NOMO-1 treated with DMSO at 0.1 percent for 48 hours (cell line): ENCODE measurements around the gene DUSP16.

Experiments used
- DNase-seq: peaks from one replicate; lab custom pipeline; 2025; ENCODE audit not compliant: unreplicated experiment; lab: John Stamatoyannopoulos, UW

Gene DUSP16

DNA sequence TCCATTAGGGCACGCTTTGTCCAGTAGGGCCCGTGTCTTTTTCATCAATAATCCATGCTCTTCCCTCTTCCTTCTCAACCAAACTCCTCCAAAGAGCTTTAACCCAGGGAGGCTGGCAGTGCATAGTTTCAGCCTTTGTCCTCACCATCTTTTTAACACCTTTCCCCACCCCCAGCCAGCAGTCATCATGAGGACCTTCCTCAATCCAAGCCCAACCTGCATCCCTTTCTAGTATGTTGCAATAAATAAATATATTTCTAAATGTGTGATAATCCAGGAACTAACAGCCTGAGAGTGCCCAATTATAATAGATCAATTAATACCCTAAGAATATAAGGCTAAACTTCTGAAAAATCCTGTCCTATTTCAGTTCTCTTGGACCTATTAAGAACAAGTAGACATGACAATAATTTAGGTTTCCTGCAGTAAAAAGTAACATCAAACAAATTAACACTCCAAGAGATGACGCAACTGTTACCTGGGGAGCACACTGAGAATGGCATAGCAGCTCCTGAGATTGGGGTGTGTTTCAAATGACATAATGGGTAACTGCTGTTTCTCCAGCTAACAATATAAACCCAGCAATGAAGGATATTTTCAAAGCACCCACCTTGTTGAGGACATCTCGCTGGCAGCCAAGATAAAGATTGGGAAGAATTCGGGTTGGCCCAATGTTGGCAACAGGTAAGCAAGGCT, 62.6 kb downstream of the DUSP16 start:
- no peak for DNase-seq

GRCh38 chr12:12498210-12498609, 64.5 kb downstream of the DUSP16 start:
- DNase-seq: no peak

GRCh38 chr12:12495536-12495935, 67.1 kb downstream of the DUSP16 start:
- DNase-seq: no peak

DNA sequence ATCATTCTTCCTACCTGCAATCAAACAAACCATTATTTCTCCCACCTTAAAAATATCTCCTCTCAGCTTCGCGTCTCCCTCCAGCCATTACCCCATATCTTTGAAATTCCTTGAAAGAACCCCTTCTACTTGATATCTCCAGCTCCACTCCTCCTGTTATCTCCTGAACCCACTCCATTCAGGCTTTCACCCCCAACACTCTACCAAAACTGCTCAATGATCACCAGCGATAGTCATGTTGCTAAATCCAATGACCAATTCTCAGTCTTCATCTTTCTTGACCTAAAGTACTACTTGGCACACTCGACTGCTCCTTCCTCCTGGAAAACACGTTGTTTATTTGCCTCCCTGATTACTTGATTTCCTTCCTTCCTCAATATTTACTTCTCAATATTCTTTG, 70.1 kb downstream of the DUSP16 start:
- no peak for DNase-seq

DNA sequence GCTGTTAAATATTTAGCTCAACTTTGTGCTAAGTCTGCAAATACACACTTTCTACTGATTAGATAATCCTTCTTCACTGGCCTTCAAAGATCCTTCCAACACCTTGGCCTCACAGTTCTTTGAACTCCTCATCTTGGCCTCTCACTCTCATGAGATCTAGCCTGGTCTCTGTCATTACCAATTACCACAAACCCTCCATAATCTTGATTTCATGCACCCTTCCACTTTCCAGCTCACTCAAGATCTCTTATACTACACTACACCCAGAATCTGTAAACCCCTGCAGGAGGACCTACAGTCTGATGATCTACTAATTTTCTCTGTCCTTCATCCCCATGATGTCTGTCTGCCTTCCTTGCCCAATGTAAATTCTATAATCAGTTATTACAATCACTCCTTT, 71.1 kb downstream of the DUSP16 start:
- DNase-seq: no peak

DNA sequence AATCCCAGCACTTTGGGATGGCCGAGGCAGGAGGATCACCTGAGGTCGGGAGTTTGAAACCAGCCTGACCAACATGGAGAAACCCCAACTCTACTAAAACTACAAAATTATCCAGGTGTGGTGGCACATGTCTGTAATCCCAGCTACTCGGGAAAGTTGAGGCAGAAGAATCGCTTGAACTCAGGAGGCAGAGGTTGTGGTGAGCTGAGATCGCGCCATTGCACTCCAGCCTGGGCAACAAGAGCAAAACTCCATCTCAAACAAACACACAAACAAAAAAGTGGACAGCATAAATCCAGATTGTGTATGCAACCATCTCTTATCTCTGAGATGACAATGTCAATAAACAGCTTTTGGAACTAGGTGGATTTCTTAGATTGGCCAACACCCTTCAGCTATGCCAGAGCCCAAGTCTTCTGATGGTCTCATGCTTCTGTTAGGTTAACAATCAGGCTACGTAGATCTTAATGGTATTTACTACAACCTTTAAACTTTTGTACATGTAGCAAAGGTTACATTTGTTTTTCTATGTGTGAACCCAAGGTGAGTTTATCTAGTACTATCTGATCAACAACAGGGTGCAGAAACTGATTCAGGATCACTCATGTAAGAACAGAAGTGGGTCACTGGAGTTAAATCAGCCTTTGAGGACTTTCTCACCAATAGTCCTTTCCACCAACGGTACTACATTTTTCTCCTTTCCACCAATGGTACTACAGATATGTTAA, 73.7 kb downstream of the DUSP16 start:
- no peak for DNase-seq

- no peak for DNase-seq
These were observed 74.4 kb downstream of the DUSP16 start for GRCh38 chr12:12488296-12488695.

- no peak for DNase-seq
These were observed 75.2 kb downstream of the DUSP16 start for GRCh38 chr12:12487490-12487889.

- no peak for DNase-seq
These were observed 75.9 kb downstream of the DUSP16 start for GRCh38 chr12:12486661-12487240.

DNA sequence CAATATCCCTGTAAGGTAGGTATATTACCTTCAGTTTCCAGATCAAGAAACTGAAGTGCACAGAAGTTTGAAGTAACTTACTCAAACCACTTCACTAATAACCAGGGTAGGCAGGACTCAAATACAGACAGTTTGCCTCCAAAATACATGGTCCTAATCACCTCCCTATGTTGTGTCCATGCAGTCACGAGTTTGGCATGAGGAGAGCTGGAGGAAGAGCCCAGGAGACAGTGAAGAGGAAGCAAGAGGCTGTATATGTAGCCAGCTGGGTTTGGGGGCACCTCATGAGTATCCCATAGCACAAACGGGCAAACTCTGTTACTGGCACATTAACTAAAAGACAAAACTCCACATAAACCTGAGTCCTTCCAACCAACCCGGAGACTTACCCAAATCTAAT, 79.2 kb downstream of the DUSP16 start:
- DNase-seq: no peak

GRCh38 chr12:12482959-12483358, 79.7 kb downstream of the DUSP16 start:
- DNase-seq: peak; percentile 84

DNA sequence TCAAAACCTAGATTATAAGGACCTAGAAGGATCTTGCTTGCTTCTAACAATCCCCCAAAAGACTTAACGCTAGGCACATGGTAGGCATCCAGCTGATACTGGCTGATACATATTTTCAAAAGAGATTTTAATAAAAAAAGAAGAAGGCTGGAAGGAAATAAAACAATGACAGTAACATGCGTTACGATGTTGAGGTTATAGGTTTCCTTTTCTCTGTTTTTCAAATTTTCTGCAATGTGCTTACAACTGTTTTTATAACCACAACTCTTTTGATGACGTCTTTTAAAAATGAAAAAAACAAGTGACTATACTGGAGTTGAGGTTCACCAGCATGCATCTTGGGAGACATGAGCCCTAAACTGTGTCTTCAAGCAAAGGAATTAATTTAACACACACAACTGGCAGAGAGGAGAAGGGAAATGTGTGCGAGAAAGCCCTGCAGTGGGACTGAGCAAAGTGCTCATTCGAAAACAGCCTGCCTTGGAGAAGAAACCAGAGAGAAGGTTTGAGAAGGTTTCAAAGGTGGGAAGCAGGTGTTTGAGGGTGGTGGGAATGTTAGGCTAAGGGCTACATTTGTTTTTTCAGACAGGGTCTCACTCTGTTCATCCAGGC, 80.4 kb downstream of the DUSP16 start:
- DNase-seq: no peak

DNA sequence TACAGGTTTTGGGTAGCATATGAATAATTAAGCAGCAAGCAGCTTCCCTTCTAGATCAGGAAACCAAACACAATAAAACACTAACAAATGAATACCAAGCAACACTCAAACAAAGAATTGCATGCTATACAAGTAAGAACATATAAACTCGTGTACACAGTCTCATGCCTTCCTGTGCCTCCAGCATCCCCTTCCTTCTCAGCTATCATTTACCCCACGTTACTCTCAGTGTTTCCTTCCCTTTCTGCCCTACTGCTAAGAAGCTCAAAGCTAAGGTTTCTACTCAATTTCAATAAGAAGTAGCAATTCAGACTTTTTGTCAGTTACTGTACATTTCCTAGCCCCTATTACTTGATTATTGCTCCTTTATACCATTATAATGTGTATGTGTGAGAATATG, 81.0 kb downstream of the DUSP16 start:
- DNase-seq: no peak

- no peak for DNase-seq
These were observed 82.6 kb downstream of the DUSP16 start for GRCh38 chr12:12480074-12480473.

- DNase-seq: no peak
These were observed 85.2 kb downstream of the DUSP16 start for GRCh38 chr12:12477532-12477890.

- DNase-seq: no peak
These were observed 85.7 kb downstream of the DUSP16 start for GRCh38 chr12:12476857-12477531.

DNA sequence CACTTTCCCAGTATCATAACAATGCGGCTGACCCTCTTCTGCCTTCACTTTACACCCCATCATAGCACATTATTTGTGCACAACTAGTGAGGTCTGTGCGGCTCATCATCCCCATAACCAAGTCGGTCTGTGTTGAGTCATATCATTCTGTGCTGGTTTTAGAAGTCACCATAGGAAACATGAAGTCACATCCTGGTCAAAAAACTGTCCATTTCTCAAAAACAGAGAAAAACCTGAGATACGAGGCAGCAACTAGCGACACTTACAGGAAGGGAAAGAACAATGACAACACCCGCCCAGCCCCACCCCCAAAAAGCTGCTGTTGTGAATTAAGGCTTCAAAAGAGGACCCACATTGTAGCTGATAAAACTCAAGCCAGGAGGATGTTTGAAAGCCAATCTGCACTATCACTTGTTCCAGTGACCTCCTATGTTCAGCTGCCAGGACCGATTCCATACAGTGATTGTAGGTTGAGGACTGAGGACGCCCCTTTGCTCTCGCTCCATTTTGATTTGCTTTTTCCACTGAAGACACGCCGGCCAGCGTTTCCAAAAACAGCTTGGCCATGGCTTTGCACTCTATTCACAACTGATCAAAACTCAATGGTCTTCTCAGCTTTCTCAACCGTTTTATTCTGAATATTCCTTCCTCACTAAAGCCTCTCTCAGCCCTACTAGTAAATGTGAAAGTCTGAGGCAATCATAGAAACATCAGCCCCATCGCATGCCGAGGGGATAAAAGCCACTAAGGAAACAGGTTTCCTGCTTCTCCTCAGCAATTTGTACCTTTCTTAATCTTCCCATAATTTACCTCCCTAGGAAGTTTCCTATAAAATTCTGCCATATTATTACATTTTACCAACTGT, 87.5 kb downstream of the DUSP16 start:
- DNase-seq: peak; percentile 8

DNA sequence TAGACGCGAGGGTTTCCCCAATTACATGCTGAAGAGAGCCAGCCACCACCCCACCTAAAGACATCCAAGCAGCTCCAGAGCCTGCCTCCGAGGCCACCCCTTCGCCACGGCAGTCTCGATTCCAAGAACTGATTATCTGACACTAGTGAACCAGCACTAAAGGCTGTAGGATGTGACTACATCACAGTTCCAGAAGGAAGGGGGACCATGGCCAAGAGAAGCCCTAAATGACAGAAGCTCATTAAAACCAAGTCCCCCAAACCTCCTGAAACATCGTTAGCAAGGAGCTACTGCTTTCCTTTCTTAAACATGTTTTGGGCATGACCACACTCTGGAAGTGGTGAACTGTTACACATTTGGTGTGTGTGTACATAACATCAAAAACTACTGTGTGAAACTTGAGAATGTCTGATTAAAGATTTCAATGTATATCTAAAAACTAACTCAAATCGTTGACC, 88.2 kb downstream of the DUSP16 start:
- no peak for DNase-seq

- DNase-seq: no peak
These were observed 89.4 kb downstream of the DUSP16 start for GRCh38 chr12:12473223-12473622.
